GM18508 (cell line): ENCODE results near the gene CDC23.
"Not testable (repeated sequence)": the region's sequence is repeated elsewhere in the genome, so short reads cannot be mapped to it uniquely, and the experiment has no call there.

ENCODE experiments used
- ATAC-seq: cut with Tn5 transposase; IDR thresholded peaks from one replicate; pipeline ENCODE4 v1.9.1; 2021; ENCODE audit warnings: moderate number of reproducible peaks; ENCODE audit not compliant: insufficient read depth, unreplicated experiment

The CDC23 gene

DNA sequence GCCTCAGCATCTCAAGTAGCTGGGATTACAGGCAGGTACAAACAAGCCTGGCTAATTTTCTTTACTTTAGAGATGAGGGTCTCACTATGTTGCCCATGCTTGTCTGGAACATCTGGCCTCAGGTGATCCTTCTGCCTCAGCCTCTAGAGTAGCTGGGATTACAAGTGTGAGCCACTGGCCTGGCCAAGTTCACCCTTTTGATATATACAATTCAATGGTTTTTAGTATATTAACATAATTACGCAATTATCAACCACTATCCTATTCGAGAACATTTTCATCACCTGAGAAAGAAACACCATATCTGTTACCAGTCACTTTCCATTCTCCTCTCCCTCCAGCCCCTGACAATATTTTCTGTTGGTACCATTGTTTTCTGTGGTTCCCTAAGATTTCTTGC is 3.7 kb upstream of the CDC23 start:
- ATAC-seq: no peak

GRCh38 chr5:138212828-138213160 is 329 bp downstream of the CDC23 start:
- no peak for ATAC-seq

DNA sequence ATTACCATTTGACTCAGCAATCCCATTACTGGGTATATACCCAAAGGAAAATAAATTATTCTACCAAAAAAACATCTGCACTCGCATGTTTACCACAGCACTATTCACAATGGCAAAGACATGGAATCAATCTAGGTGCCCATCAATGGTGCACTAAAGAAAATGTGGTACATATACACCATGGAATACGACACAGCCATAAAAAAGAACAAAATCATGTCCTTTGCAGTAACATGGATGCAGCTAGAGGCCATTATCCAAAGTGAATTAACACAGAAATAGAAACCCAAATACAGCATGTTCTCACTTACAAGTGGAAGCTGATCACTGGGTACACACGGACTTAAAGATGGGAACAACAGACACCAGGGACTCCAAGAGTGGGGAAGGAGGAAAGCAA is 2.1 kb downstream of the CDC23 start:
- no peak for ATAC-seq

DNA sequence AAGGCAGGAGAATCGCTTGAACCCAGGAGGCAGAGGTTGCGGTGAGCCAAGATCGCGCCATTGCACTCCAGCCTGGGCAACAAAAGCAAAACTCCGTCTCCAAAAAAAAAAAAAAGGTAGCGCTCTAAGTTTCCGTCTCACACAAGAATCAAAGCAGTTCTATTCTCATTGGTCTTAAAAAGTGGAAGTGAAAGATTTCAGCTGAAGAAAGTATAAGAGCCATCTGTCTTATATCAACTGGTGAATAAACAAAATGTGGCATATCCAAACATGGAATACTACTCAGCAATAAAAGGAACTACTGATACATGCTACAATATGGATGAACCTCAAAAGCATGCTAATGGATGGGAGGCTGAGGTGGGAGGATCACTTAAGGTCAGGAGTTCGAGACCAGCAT is 19.3 kb downstream of the CDC23 start:
- ATAC-seq: not testable (repeated sequence)

DNA sequence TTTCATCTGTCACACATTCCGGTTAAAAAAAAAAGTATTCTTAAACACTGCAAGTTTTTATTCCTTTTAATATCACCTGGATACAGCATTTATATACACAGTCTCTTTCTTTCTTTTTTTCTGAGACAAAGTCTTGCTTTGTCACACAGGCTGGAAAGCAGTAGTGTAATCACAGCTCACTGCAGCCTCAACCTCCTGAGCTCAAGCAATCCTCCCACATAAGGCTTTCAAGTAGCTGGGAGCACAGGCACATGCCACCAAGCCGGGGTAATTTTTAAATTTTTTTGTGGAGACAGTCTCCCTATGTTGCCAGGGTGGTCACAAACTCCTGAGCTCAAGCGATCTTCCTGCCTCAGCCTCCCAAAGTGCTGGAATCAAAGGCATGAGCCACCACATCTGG is 20.3 kb downstream of the CDC23 start:
- ATAC-seq: no peak

DNA sequence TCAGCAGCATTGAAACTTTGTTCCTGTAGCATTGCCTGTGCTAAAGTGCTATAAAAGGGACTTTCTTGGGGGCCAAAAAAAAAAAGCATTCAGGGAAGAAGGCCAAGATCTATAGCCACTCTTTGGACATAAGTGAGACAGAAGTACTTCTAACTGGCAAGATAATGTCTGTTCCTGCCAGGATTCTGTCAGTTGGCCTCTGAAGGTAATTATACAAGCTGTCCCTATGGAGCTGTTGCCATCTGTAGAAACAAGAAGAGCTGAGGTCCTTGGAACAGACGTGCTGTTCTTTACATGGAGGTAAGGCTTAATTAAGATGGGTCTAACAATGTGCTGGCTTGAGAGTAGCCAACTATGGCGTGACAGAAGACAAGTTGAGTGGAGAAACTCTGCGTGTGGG is 24.5 kb downstream of the CDC23 start:
- no peak for ATAC-seq

DNA sequence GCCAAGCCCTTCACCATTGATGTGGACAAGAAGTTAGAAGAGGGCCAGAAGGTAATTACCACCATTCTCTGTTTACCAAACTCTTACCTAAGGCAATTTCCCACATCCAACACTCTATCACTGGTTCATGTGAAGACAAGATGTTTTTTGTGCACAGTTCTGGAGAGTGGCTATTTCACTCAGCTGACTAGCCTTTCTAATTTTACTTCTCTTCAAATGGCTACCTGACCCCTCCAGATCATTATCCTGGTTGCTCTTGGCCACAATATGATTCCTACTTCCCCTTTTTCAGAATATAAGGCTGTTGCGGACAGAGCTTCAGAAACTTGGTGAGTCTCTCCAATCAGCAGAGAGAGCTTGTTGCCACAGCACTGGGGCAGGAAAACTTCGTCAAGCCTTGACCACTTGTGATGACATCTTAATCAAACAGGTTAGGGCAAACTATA is 27.1 kb downstream of the CDC23 start:
- no peak for ATAC-seq

DNA sequence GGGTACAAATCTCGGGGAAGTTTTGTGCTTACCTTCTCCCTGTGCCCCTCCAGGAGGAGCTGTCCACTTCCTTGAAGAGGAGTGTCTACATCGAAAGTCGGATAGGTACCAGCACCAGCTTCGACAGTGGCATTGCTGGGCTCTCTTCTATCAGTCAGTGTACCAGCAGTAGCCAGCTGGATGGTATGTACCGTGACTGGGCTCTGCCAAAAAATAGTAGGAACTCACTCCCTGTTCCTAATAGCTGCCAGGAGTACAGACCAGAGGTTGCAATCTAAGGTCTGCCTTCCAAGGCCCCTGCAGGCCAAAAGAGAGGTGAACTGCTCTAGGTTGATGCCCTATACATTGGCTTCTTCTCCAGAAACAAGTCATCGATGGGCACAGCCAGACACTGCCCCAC is 30.3 kb downstream of the CDC23 start:
- ATAC-seq: no peak

- no peak for ATAC-seq
Measured at GRCh38 chr5:138180841-138181240, 32.3 kb downstream of the CDC23 start.

DNA sequence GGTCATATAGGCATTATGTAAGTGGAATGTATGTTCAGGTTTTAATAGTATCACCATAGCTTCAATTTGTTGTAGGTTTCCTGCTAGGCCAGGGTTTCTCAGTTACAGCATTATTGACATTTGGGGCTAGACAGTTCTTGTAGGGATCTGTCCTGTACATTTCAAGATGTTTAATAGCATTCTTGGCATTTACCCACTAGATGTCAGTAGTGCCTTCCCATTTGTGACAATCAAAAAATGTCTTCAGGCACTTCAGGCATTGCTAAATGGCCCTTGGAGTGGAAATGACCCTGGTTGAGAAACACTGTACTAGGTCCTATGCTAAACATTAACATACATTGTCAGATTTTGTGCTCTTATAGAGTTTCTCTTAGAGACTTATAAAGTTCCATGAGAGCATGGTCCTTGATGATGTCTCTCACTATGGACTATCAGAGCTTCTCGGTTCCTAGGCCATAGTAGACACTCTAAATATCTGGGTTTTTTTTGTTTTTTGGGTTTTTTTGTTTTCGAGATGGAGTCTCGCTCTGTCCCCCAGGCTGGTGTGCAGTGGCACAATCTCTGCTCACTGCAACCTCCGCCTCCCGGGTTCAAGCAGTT is 32.8 kb downstream of the CDC23 start:
- ATAC-seq: no peak

DNA sequence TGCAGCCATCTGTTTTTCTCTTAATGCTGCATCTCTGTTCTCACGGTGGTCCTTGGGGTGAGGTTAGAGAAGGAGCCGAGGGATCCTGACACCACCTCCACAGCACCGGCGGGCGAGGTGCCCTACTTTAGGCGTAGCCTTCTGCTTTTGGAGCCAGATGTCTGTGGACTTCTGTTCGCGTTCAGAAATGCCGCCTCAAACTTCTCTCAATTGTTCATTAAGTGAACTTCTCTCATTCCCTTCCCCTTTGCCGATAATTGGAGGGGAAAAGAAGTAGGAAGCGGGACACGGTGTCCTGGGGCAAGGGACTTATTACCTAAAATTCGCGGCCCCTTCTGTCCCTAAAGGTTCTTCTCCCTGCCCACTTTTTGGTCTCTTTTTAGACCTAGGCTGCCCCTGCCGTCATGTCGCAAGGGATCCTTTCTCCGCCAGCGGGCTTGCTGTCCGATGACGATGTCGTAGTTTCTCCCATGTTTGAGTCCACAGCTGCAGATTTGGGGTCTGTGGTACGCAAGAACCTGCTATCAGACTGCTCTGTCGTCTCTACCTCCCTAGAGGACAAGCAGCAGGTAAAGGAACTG is 33.8 kb downstream of the CDC23 start:
- ATAC-seq: no peak

DNA sequence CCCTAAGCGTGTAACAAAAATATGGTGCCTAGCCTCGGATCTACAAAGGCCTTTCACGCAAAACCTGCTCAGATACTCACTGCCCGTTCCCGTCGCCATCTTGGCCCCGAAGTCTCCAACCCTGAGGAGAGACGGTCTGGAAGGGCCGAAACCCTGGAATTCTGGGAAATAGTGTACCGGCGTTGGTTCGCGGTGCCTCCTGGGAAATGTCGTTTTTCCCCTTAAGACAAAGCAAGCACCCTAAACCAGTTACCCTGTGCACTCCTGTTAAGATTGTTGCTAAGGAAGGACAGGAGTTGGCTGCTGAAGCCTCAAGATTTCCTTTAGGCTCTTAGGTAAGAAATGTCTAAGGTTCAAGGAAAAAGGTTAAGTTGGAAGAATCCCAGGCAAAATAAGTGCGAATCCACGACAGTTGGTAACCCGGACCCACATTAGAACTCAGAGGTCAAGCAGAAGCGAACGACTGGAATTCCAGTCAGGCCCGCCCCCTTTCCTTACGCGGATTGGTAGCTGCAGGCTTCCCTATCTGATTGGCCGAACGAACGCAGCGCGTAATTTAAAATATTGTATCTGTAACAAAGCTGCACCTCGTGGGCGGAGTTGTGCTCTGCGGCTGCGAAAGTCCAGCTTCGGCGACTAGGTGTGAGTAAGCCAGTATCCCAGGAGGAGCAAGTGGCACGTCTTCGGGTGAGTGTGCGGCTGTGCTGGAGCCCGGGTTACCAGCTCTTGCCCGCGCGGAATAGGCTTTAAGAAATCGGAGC is 34.4 kb downstream of the CDC23 start, which contains the start of the genes BRD8 and KIF20A:
Gene BRD8, minus strand, starts transcription at position 115 of the 761 bp plus-strand sequence. Its CDS starts 16 bp downstream, at position 99.
Gene KIF20A, plus strand, starts transcription at position 597 of the 761 bp plus-strand sequence. CDS start 569 bp downstream, outside the sequence.
- ATAC-seq: peak; percentile 78

GRCh38 chr5:138177941-138178515 is 35.1 kb downstream of the CDC23 start:
- no peak for ATAC-seq

DNA sequence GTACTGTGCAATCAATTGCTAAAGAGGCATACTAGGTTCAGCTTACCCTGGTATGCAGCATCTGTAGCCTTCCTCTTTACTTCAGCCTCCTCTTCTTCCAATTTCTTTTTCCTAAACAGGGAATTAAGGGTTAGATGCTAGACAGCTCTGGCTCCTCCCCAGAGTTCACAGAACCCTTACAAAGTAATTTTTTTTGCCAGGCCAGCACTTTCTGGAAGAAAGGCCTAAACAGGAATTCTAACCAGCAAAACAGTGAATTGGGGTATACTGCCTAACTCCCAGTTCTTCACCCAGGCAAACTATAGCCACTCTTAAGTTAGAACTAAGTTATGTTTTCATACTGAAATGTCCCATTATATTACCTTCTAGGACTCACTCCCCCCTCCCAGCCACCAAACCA is 42.8 kb downstream of the CDC23 start:
- ATAC-seq: no peak

DNA sequence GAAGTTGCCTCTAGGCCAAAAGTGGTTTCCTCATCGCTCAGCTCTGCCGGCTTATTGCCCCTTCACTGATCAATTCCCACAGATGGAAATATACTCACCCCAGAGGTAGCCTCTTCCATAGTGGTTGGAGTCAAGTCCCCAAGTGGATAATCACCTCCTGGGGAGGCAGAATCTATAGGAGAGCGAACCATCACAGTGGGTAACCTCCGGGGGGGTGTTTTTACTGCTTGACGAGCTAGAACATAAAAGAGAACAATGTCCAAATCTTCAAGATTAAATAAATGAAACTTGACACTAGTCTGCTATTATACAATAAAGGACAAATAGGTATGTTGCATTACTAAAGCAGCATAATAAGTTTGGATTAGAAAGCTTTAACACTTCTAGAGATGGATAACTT is 44.0 kb downstream of the CDC23 start:
- no peak for ATAC-seq

GRCh38 chr5:138163721-138164120 is 49.4 kb downstream of the CDC23 start:
- no peak for ATAC-seq

DNA sequence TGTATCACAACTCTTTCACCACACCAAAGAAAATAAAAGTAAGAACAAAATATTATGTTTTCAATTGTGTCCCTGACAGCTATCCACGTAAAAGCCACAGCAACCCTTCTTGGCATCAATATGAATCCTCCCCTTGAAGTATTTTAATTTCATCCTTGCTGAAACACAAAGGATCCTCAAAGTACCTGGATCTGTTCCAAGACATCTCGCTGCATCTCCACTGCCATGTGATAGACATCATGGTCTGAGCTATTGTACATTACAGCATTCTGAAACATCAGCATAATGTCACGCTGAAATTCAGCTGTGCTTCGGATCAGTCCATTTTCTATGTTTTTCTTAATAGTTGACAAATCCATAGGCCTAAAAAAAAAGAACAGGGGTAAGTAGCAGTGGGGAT is 52.4 kb downstream of the CDC23 start:
- ATAC-seq: no peak

GRCh38 chr5:138159666-138160065 is 53.5 kb downstream of the CDC23 start:
- no peak for ATAC-seq

- no peak for ATAC-seq
Measured at GRCh38 chr5:138157626-138158025, 55.5 kb downstream of the CDC23 start.

GRCh38 chr5:138155977-138156376 is 57.1 kb downstream of the CDC23 start:
- not testable (repeated sequence) for ATAC-seq

- no peak for ATAC-seq
Measured at GRCh38 chr5:138149530-138149929, 63.6 kb downstream of the CDC23 start.
